ENCODE data around the gene C1orf116.

C1orf116 gene

GRCh38 chr1:207062058-207062457, 29.5 kb upstream of the C1orf116 start:
- no peak for TF ChIP-seq CTCF (IDR thresholded peaks at IDR 0.05; ENCODE audit: extremely low read depth, insufficient read depth, missing control alignments)
- no peak for DNase-seq (ENCODE audit: low spot score)
- in situ Hi-C loops (cut with MboI; ENCODE audit: low pct_unique_long_range_greater_than_20kb, low sequenced_read_pairs, unreplicated experiment), result no loop called here

- no peak for TF ChIP-seq CTCF (IDR thresholded peaks at IDR 0.05; ENCODE audit: extremely low read depth, insufficient read depth, missing control alignments)
- no peak for DNase-seq (ENCODE audit: low spot score)
- in situ Hi-C loops (cut with MboI; ENCODE audit: low pct_unique_long_range_greater_than_20kb, low sequenced_read_pairs, unreplicated experiment), result no loop called here
These were observed 28.0 kb upstream of the C1orf116 start for GRCh38 chr1:207060596-207060995.

GRCh38 chr1:207059881-207060280, 27.3 kb upstream of the C1orf116 start:
- in situ Hi-C loops (cut with MboI; ENCODE audit: low pct_unique_long_range_greater_than_20kb, low sequenced_read_pairs, unreplicated experiment), result no loop called here
- DNase-seq (ENCODE audit: low spot score), result no peak

GRCh38 chr1:207058878-207059867, 26.6 kb upstream of the C1orf116 start:
- in situ Hi-C loops (cut with MboI; ENCODE audit: low pct_unique_long_range_greater_than_20kb, low sequenced_read_pairs, unreplicated experiment), result no loop called here
- DNase-seq (ENCODE audit: low spot score), result no peak
- TF ChIP-seq CTCF (IDR thresholded peaks at IDR 0.05; ENCODE audit: extremely low read depth, insufficient read depth, missing control alignments), result no peak

More at GRCh38 chr1:207059881-207060280, 27.3 kb upstream of the C1orf116 start:
- no peak for TF ChIP-seq CTCF (IDR thresholded peaks at IDR 0.05; ENCODE audit: extremely low read depth, insufficient read depth, missing control alignments)

- no peak for DNase-seq (ENCODE audit: low spot score)
- in situ Hi-C loops (cut with MboI; ENCODE audit: low pct_unique_long_range_greater_than_20kb, low sequenced_read_pairs, unreplicated experiment), result no loop called here
- TF ChIP-seq CTCF (IDR thresholded peaks at IDR 0.05; ENCODE audit: extremely low read depth, insufficient read depth, missing control alignments), result no peak
These were observed 25.7 kb upstream of the C1orf116 start for GRCh38 chr1:207058252-207058651.

GRCh38 chr1:207056673-207057072, 24.1 kb upstream of the C1orf116 start:
- DNase-seq (ENCODE audit: low spot score), result no peak
- TF ChIP-seq CTCF (IDR thresholded peaks at IDR 0.05; ENCODE audit: extremely low read depth, insufficient read depth, missing control alignments), result no peak
- in situ Hi-C loops (cut with MboI; ENCODE audit: low pct_unique_long_range_greater_than_20kb, low sequenced_read_pairs, unreplicated experiment), result no loop called here
